ENCODE measurements around the gene PCDHAC1.

Gene PCDHAC1

GRCh38 chr5:140883927-140884697 is 42.0 kb upstream of the PCDHAC1 start:
- TF ChIP-seq, protein P1, sequence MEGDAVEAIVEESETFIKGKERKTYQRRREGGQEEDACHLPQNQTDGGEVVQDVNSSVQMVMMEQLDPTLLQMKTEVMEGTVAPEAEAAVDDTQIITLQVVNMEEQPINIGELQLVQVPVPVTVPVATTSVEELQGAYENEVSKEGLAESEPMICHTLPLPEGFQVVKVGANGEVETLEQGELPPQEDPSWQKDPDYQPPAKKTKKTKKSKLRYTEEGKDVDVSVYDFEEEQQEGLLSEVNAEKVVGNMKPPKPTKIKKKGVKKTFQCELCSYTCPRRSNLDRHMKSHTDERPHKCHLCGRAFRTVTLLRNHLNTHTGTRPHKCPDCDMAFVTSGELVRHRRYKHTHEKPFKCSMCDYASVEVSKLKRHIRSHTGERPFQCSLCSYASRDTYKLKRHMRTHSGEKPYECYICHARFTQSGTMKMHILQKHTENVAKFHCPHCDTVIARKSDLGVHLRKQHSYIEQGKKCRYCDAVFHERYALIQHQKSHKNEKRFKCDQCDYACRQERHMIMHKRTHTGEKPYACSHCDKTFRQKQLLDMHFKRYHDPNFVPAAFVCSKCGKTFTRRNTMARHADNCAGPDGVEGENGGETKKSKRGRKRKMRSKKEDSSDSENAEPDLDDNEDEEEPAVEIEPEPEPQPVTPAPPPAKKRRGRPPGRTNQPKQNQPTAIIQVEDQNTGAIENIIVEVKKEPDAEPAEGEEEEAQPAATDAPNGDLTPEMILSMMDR (IDR thresholded peaks at IDR 0.05; ENCODE audit: borderline replicate concordance, insufficient read depth, low read depth, low read length) = no peak
- no peak overlapping the region for H3K4me3 ChIP-seq (ENCODE audit: low read depth, low read length)

DNA sequence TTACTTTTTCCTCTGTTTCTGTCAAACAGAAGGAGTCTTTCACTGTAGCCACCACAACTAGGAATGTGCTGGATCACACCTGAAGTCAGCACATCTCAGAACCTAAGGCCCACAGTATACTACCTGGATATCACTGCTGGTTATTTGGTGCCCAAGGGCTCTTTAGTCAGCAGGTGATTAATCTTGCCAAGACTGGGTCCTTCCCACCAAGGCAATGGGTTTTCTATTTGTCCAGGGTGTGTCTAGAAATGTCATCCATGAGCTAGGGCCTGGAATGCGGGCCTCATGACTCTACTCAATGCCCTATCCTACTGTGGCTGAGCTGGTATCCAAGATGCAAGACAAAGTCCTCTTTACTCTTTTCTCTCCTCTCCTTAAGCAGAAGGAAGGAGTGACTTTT is 9.8 kb upstream of the PCDHAC1 start:
- no peak overlapping the region for H3K4me3 ChIP-seq (ENCODE audit: low read depth, low read length)
- TF ChIP-seq, protein P1 (IDR thresholded peaks at IDR 0.05; ENCODE audit: borderline replicate concordance, insufficient read depth, low read depth, low read length) = no peak

GRCh38 chr5:140923601-140924000 is 2.5 kb upstream of the PCDHAC1 start:
- no peak overlapping the region for H3K4me3 ChIP-seq (ENCODE audit: low read depth, low read length)
- TF ChIP-seq, protein P1 (IDR thresholded peaks at IDR 0.05; ENCODE audit: borderline replicate concordance, insufficient read depth, low read depth, low read length) = no peak

DNA sequence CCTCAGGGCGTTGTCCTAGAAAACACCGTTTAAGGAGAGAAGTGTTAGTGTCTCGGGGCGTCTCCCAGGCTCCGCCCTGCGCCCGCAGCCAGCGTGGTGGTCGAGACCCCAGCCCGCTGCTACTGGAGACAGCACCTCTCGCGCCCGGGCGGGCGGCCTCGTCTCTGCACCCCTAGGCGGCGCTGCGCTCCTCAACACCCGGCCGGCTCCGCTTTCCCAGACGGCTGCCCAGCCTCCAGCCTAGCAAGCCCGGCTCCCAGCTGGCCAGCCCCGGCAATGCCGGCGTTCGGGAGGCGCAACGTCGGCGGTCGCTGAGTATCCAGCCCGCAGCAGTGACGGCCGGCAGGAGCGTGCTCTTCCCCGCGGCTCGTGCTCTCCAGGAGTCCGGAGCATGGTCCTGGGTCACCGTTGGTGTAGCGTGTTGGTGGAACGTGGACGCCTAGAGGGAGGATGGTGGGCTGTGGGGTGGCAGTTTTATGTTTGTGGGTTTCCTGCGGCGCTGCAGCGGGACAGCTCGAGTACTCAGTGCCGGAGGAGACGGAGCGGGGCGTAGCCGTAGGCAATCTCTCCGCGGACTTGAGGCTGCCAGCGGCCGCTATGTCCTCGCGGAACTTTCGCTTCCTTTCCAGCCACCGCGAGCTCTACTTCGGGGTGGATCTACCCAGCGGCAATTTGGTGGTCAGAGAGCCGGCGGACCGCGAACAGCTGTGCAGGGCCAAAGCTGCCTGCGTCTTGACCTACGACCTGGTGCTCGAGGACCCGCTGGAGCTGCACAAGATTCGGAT is 536 bp downstream of the PCDHAC1 start:
- TF ChIP-seq, protein P1 (IDR thresholded peaks at IDR 0.05; ENCODE audit: borderline replicate concordance, insufficient read depth, low read depth, low read length) = peak; percentile 11; the same call in 1 of the 2 replicates
- no peak overlapping the region for H3K4me3 ChIP-seq (ENCODE audit: low read depth, low read length)

- TF ChIP-seq, protein P1 (IDR thresholded peaks at IDR 0.05; ENCODE audit: borderline replicate concordance, insufficient read depth, low read depth, low read length) = no peak
- H3K4me3 ChIP-seq (ENCODE audit: low read depth, low read length) = no peak overlapping the region
These were observed 1.1 kb downstream of the PCDHAC1 start for GRCh38 chr5:140927228-140927573.

- TF ChIP-seq, protein P1 (IDR thresholded peaks at IDR 0.05; ENCODE audit: borderline replicate concordance, insufficient read depth, low read depth, low read length) = no peak
- no peak overlapping the region for H3K4me3 ChIP-seq (ENCODE audit: low read depth, low read length)
These were observed 9.0 kb downstream of the PCDHAC1 start for GRCh38 chr5:140934964-140935606.
